Panc1 (cell line): Measurements from ENCODE around the gene SLC2A14. TPM values are rescaled to one million over a fixed set of nuclear protein-coding genes. Genes with fewer than 3 reads are reported as not detected.

Source experiments
- ATAC-seq: fragments of 200-7000 bp; cut with Tn5 transposase; 2 replicates; pipeline ENCODE4 v1.9.1; 2020; ENCODE audit warnings: mild to moderate bottlenecking, moderate library complexity
- BruUV-seq: library from RNA; stranded (reverse); fragments of 400-500 nt; replicated peaks from 2 replicates; lab custom pipeline; 2021; lab: Mats Ljungman, UMichigan
- CTCF ChIA-PET: fragments of 300-600 bp; sonication (Branson Sonifier 250); formaldehyde crosslinking; loops from one replicate; lab custom pipeline; 2022; ENCODE audit warnings: antibody characterized with exemption; lab: Charles Lee
- POLR2A ChIA-PET: fragments of 300-600 bp; sonication (Branson Sonifier 250); formaldehyde crosslinking; loops from one replicate; lab custom pipeline; 2022; ENCODE audit warnings: antibody characterized with exemption; lab: Charles Lee
- DNase-seq: peaks from one replicate; pipeline ENCODE4 v3.0.0-alpha.2; 2010; ENCODE audit warnings: low read depth, low spot score
- H3K27ac ChIP-seq: 2 replicates; pipeline ENCODE4 v1.5.1; 2011; ENCODE audit warnings: mild to moderate bottlenecking, low read length, inconsistent platforms
- H3K27me3 ChIP-seq: fragments of 200-500 bp; sonication (Bioruptor generic); 2 replicates; pipeline ENCODE4 v1.6.0; 2014; ENCODE audit warnings: low read length, inconsistent platforms; ENCODE audit not compliant: control insufficient read depth, insufficient read depth
- H3K36me3 ChIP-seq: fragments of 200-500 bp; sonication (Bioruptor generic); 2 replicates; pipeline ENCODE4 v1.5.1; 2014; ENCODE audit warnings: inconsistent platforms, mild to moderate bottlenecking, low read length, moderate library complexity; ENCODE audit not compliant: control insufficient read depth, insufficient read depth
- H3K4me1 ChIP-seq: 2 replicates; pipeline ENCODE4 v1.5.1; 2011; ENCODE audit warnings: inconsistent platforms, mild to moderate bottlenecking, low read length, moderate library complexity; ENCODE audit not compliant: control insufficient read depth, insufficient read depth
- H3K4me3 ChIP-seq, 2 experiments: 2 replicates each; pipeline ENCODE4 v1.5.1; 2011 to 2012; ENCODE audit warnings: low read depth in 2 of 2, low read length in 2 of 2, mild to moderate bottlenecking in 2 of 2, inconsistent platforms in 1 of 2, moderate library complexity in 1 of 2
- H3K9me3 ChIP-seq: fragments of 200-500 bp; sonication (Bioruptor generic); 2 replicates; pipeline ENCODE4 v1.5.1; 2014; ENCODE audit warnings: low read depth, mild to moderate bottlenecking, inconsistent platforms, low read length, moderate library complexity; ENCODE audit not compliant: control insufficient read depth, insufficient read depth
- POLR2AphosphoS5 ChIP-seq: IDR thresholded peaks from 2 replicates; pipeline ENCODE4 v1.6.1; 2012; ENCODE audit warnings: mild to moderate bottlenecking, low read depth, low read length, moderate library complexity
- REST ChIP-seq, 2 experiments: IDR thresholded peaks; 2 replicates each; pipeline ENCODE4 v1.6.1; 2011 to 2012; ENCODE audit warnings: low read depth in 2 of 2, control low read depth in 1 of 2, low read length in 1 of 2, mild to moderate bottlenecking in 1 of 2, moderate library complexity in 1 of 2; ENCODE audit not compliant: insufficient read depth in 1 of 2
- SIN3A ChIP-seq: IDR thresholded peaks from 2 replicates; pipeline ENCODE4 v1.6.1; 2012; ENCODE audit warnings: low read depth, mild to moderate bottlenecking, low read length, moderate library complexity, borderline replicate concordance; ENCODE audit not compliant: insufficient read depth
- TCF7L2 ChIP-seq: IDR thresholded peaks from 2 replicates; pipeline ENCODE4 v1.6.1; 2011; ENCODE audit warnings: mild to moderate bottlenecking, low read depth, low read length, inconsistent platforms
- in situ Hi-C: cut with HindIII; loops from 2 replicates; pipeline ENCODE4 v1.10.0; 2016; ENCODE audit warnings: low sequenced_read_pairs, low pct_unique_long_range_greater_than_20kb
- intact Hi-C: fragments of 100-400 bp; cut with micrococcal nuclease; formaldehyde crosslinking; loops from one replicate; pipeline ENCODE4 v1.10.0; 2022; ENCODE audit not compliant: unreplicated experiment
- total RNA-seq: library from RNA; stranded (reverse); gene quantifications from one replicate; pipeline ENCODE4 v1.2.1, GENCODE V29; 2021; ENCODE audit not compliant: unreplicated experiment
- TF ChIP-seq, protein P1 (sequence below): fragments of 450-650 bp; IDR thresholded peaks from 2 replicates; pipeline ENCODE4 v1.5.1; 2017; ENCODE audit warnings: mild to moderate bottlenecking

SLC2A14 gene
- total RNA-seq, 1 experiment from 2014 or later: not detected

DNA sequence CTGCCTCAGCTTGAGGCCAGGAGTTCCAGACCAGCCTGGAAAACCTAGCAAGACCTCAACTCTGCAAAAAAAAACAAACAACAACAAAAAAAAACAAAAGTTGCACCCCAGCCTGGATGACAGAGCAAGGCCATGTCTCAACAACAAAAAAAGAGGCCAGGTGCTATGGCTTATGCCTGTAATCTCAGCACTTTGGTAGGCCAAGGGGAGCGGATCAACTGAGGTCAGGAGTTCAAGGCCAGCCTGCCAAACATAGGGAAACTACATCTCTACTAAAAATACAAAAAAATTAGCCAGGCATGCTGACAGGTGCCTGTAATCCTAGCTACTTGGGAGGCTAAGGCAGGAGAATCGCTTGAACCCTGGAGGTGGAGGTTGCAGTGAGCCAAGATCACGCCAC lies 6.5 kb upstream of the SLC2A14 start:
- no TSS peak for BruUV-seq
- no peaks in the 10 kb centered on the region for H3K4me1 ChIP-seq
- CTCF ChIA-PET: no interaction called here
- no peak for DNase-seq
- intact Hi-C loops: no loop called here
- H3K27ac ChIP-seq: no peak overlapping the region
- H3K27me3 ChIP-seq: no peaks in the 10 kb centered on the region
- in situ Hi-C loops: no loop called here
- H3K4me3 ChIP-seq: no peak overlapping the region
- no peaks in the 10 kb centered on the region for H3K36me3 ChIP-seq
- POLR2A ChIA-PET: no interaction called here
- no peak for ATAC-seq
- TF ChIP-seq REST (IDR thresholded peaks at IDR 0.05; ENCODE audit: insufficient read depth in 1 of 2, low read depth in 2 of 2, low read length in 1 of 2) (no peak), POLR2AphosphoS5 (no peak), TCF7L2 (no peak), SIN3A (no peak)
- TF ChIP-seq, protein P1, sequence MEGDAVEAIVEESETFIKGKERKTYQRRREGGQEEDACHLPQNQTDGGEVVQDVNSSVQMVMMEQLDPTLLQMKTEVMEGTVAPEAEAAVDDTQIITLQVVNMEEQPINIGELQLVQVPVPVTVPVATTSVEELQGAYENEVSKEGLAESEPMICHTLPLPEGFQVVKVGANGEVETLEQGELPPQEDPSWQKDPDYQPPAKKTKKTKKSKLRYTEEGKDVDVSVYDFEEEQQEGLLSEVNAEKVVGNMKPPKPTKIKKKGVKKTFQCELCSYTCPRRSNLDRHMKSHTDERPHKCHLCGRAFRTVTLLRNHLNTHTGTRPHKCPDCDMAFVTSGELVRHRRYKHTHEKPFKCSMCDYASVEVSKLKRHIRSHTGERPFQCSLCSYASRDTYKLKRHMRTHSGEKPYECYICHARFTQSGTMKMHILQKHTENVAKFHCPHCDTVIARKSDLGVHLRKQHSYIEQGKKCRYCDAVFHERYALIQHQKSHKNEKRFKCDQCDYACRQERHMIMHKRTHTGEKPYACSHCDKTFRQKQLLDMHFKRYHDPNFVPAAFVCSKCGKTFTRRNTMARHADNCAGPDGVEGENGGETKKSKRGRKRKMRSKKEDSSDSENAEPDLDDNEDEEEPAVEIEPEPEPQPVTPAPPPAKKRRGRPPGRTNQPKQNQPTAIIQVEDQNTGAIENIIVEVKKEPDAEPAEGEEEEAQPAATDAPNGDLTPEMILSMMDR: no peak
- no peaks in the 10 kb centered on the region for H3K9me3 ChIP-seq

DNA sequence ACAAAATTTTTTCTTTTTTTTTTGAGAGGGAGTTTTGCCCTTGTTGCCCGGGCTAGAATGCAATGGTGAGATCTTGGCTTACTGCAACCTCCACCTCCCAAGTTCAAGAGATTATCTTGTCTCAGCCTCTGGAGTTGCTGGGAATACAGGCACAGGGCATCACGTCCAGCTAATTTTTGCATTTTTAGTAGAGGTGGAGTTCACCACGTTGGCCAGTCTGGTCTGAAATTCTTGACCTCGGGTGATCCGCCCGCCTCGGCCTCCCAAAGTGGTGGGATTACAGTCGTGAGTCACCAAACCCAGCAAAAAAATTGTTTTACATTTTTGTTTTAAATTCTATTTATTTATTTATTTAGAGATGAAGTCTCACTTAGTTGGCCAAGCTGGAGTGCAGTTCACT lies 4.7 kb upstream of the SLC2A14 start:
- no peak for TF ChIP-seq TCF7L2
- TF ChIP-seq SIN3A: no peak
- TF ChIP-seq POLR2AphosphoS5: no peak
- no peak for TF ChIP-seq REST (IDR thresholded peaks at IDR 0.05; ENCODE audit: insufficient read depth in 1 of 2, low read depth in 2 of 2, low read length in 1 of 2)
- TF ChIP-seq, protein P1: no peak
- POLR2A ChIA-PET: no interaction called here

More for the DNA sequence above, 4.7 kb upstream of the SLC2A14 start:
- no peaks in the 10 kb centered on the region for H3K4me1 ChIP-seq
- in situ Hi-C loops: no loop called here
- ATAC-seq: no peak
- intact Hi-C loops: no loop called here
- BruUV-seq: no TSS peak
- H3K36me3 ChIP-seq: no peaks in the 10 kb centered on the region
- no peaks in the 10 kb centered on the region for H3K9me3 ChIP-seq
- no peak overlapping the region for H3K4me3 ChIP-seq
- no peak for DNase-seq
- CTCF ChIA-PET: interaction anchor here (0.6 kb wide), 1 partner anchor 129 kb away, joined by 11 read pairs; no protein-coding TSS in a partner anchor
- no peak overlapping the region for H3K27ac ChIP-seq
- H3K27me3 ChIP-seq: no peaks in the 10 kb centered on the region
